Kasumi-1 (cell line): Measurements from ENCODE around the gene ZNF71.
"Not testable (repeated sequence)": the region's sequence is repeated elsewhere in the genome, so short reads cannot be mapped to it uniquely, and the experiment has no call there.

Experiments used
- DNase-seq, 2 experiments: peaks; one replicate each; lab custom pipeline; 2025; lab: John Stamatoyannopoulos, UW

The ZNF71 gene

GRCh38 chr19:56622374-56622773 lies 27.3 kb downstream of the ZNF71 start:
- DNase-seq = no peak

- DNase-seq = no peak
Observed at GRCh38 chr19:56623006-56623405, 27.9 kb downstream of the ZNF71 start.

DNA sequence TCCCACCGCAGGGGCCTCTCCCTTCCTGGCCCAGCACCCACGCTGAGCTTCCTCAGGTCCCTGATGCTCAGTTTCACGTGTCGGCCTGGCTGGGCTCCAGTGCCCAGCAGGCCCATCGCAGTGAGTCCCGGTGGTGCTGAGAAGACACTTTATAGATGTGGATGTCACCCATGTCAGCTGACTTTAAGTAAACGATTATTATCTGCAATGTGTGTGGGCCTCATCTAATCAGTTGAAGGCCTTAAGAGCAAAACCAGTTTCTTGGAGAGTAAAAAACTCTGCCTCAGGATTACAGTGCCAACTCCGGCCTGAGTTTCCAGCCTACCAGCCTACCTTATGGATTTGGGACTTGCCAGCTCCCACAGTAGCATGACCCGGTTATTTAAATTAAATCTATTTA lies 30.6 kb downstream of the ZNF71 start:
- DNase-seq = no peak

DNA sequence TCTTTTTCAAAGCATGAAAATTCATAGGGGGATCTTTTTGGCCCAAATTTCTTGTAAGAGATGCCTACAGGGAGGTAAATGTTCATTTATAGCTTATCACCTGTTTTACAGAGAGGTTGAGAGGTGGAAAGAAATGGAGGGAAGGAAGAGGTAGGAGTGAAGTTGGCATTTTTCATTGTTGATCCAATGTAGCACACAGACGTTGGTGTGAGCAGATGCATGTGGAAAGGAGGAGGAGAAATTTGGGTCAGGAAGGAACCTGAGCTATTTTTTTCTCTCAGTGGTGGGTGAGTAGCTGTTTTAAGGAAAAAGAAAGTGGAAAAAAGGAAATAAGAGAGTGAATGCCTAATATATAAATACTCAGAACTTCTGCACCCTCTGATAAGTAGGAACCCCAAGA lies 37.9 kb downstream of the ZNF71 start:
- DNase-seq = no peak

- peak; percentile 82 to 89 for DNase-seq
Observed at GRCh38 chr19:56637976-56638555, 43.0 kb downstream of the ZNF71 start.

- DNase-seq = peak; percentile 7 to 43
Observed at GRCh38 chr19:56639217-56639616, 44.1 kb downstream of the ZNF71 start.

GRCh38 chr19:56642711-56643459 lies 47.8 kb downstream of the ZNF71 start, which contains the start of gene SMIM17:
Gene SMIM17, plus strand, starts transcription at chr19:56643159. Its CDS starts 2,509 bp downstream, at chr19:56645668.
- no peak for DNase-seq

DNA sequence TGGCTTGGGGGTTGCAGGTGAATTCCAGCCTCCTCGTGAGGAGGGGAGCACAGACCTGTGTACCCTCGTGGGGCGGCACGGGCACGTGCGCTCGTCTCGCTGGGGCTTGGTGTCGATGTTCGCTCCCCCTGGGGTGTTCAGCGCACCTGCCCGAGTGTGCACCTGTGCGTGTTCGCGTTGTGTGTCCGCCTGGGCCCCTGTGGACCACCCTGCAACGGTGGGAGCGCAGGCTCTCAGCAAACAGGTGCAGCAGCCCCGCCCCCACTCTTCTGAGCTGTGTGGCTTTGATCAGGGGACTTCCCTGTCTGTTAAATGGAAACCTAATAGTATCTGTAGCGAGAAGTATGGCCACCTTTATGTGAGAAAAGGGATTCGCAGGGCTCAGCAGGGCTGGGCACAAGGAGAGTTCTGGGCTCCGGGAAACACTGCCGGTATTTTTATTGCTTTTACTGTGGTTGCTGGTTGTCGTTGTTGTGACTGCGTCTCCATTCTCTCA lies 48.4 kb downstream of the ZNF71 start:
- no peak for DNase-seq

GRCh38 chr19:56654151-56654550 lies 59.0 kb downstream of the ZNF71 start:
- DNase-seq = no peak

DNA sequence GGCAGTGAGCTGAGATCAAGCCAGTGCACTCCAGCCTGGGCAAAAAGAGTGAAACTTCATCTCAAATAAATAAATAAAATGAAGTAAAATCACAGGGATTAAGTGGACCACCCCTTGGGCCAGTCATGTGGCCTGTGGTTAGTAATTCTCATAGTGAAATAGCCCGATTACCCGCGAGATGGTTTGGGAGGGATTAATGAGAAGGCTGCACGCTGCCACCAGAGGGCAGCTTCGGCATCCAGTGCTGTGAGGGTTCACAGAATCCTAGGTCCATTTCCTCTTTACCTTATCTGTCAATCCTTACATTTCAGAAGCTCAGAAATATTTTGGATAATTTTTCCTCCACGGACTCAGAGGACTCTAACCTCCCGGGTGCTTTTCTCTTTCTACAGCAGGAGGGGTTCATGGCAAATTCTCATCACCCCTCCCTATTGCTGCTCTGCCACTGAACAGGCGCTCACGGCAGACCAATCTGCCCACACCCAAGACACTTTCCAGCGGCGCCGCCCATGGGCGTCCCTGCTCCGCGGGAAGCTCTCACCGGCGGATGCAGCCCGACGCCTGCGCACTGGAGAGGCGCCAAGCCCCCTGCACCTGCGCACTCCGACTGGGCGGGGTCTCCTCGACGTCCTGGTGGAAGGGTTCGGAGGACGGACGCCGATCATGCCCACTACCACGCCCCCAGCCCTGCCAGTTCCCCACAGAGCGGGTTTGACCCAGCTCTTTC lies 65.4 kb downstream of the ZNF71 start:
- no peak for DNase-seq

DNA sequence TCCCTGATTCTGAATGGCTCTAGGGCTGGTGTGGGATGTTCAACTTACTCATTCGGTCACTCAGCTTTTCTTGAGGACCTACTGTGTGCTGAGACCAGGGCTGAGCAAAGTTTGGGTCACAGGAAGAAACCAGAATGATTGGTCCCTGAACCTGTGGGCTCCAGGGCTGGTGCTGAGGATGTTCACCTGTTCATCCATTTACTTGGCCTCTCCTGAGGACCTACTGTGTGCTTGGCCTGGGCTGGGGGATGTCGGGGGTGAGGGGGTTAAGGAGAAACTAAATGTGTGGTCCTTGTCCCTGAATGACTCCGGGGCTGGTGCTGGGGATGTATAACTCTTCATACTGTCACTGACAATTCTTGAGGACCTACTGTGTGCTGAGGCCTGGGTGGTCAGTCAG lies 66.1 kb downstream of the ZNF71 start:
- DNase-seq = no peak

DNA sequence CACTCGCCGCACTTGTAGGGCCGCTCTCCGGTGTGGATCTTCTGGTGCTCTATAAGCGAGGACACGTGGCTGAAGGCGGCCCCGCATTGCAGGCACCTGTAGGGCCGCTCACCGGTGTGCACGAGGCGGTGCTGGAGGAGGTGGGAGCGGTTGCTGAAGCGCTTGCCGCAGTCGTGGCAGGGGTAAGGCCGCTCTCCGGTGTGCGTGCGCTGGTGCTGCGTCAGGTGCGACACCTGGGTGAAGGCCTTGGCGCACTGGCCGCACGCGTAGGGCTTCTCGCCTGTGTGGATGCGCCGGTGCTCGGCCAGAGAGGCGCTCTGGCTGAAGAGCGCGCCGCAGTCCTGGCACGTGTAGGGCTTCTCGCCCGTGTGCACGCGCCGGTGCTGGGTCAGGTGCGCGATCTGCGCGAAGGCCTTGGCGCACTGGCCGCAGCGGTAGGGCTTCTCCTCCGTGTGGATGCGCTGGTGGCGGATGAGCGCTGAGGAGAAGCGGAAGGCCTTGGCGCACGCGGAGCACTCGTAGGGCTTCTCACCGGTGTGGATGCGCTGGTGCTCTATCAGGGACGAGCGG lies 68.9 kb downstream of the ZNF71 start:
- no peak for DNase-seq

GRCh38 chr19:56664511-56664910 lies 69.4 kb downstream of the ZNF71 start:
- DNase-seq = no peak

DNA sequence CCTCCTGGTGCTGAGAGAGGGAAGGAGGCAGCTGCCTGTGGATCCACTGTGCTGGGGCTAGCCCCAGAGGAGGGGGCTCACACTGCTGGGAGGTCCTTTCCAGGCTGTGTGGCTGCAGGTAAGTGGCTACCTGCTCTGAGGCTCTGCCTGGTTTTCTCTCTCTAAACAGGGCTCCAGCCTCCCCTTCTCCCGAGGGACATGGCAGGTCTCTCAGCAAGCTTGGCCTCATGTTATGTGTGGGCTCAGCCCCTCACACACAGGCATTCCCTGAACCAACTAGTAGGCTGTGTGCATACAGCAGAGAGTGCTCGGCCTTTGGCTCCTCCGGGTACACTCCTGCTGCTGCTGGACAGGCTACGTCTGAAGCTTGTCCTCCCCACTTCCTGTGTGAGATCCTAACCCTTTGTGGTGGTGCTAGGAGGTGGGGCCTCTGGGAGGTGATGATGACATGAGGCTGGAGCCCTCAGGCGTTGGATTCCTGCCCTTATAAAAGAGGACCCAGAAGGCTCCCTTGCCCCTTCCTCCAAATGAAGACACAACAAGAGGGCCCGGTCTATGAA lies 72.3 kb downstream of the ZNF71 start:
- DNase-seq = no peak

DNA sequence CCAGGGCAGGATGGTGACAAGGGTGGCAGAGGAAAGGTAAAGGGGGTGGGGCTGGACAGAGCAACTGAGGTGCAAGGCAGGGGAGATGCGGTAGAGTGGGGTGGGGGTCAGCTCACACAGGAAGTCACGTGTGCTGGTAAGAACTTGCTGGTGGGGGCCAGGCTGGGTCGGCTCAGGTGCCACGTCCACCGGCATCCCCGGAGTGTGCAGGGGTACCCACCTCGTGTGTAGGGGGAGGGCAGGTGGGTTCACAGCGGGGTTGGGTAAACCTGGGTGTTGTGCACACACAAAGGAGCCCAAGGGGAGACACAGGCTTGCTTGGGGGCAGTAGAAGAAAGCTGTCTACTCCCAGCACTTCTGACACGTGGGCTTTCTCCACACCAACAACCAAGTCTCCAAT lies 73.6 kb downstream of the ZNF71 start:
- DNase-seq = no peak

- DNase-seq = no peak
Observed at GRCh38 chr19:56670401-56670960, 75.4 kb downstream of the ZNF71 start.

GRCh38 chr19:56670961-56671612 lies 76.0 kb downstream of the ZNF71 start:
- no peak for DNase-seq

GRCh38 chr19:56671613-56671994 lies 76.5 kb downstream of the ZNF71 start, which contains the start of gene ZNF835:
Gene ZNF835, minus strand, starts transcription at chr19:56671757. Its CDS starts 6,559 bp downstream, at chr19:56665198.
- DNase-seq = no peak

GRCh38 chr19:56672610-56673009 lies 77.5 kb downstream of the ZNF71 start:
- not testable (repeated sequence) for DNase-seq
